HEK293 (cell line): ENCODE data around the gene ZNF576.

Experiments used
- ATF2 ChIP-seq: fragments of 450-650 bp; formaldehyde crosslinking; IDR thresholded peaks from 2 replicates; pipeline ENCODE4 v1.5.1; 2016; ENCODE audit warnings: missing biosample characterization, missing genetic modification characterization, low read depth
- BCL11A ChIP-seq: fragments of 450-650 bp; formaldehyde crosslinking; IDR thresholded peaks from 2 replicates; pipeline ENCODE4 v1.5.1; 2016; ENCODE audit warnings: low read depth, missing biosample characterization, missing genetic modification characterization
- HOXA7 ChIP-seq: sonication (generic); formaldehyde crosslinking; IDR thresholded peaks from 2 replicates; pipeline ENCODE4 v1.8.1; 2022; ENCODE audit warnings: missing genetic modification reagents, borderline replicate concordance
- MEIS1 ChIP-seq: sonication (generic); formaldehyde crosslinking; IDR thresholded peaks from 2 replicates; pipeline ENCODE4 v1.8.1; 2022; ENCODE audit warnings: missing genetic modification reagents, mild to moderate bottlenecking, borderline replicate concordance
- PBX3 ChIP-seq: sonication (generic); formaldehyde crosslinking; IDR thresholded peaks from 2 replicates; pipeline ENCODE4 v1.8.1; 2022; ENCODE audit warnings: mild to moderate bottlenecking, moderate library complexity, missing genetic modification reagents
- PRDM6 ChIP-seq: fragments of 450-650 bp; formaldehyde crosslinking; IDR thresholded peaks from 2 replicates; pipeline ENCODE4 v1.5.1; 2017; ENCODE audit warnings: missing biosample characterization, missing genetic modification characterization
- WT1 ChIP-seq: fragments of 450-650 bp; formaldehyde crosslinking; IDR thresholded peaks from 2 replicates; pipeline ENCODE4 v1.5.1; 2016; ENCODE audit warnings: missing biosample characterization, missing genetic modification characterization
- ZBTB1 ChIP-seq: fragments of 450-650 bp; formaldehyde crosslinking; IDR thresholded peaks from 2 replicates; pipeline ENCODE4 v1.5.1; 2016; ENCODE audit warnings: missing biosample characterization, missing genetic modification characterization
- ZNF148 ChIP-seq: fragments of 450-650 bp; formaldehyde crosslinking; IDR thresholded peaks from 2 replicates; pipeline ENCODE4 v1.5.0; 2017; ENCODE audit warnings: missing biosample characterization, missing genetic modification characterization, borderline replicate concordance
- ZNF362 ChIP-seq: fragments of 450-650 bp; formaldehyde crosslinking; IDR thresholded peaks from 2 replicates; pipeline ENCODE4 v1.5.1; 2016; ENCODE audit warnings: missing biosample characterization, missing genetic modification characterization
- ZNF391 ChIP-seq: fragments of 450-650 bp; formaldehyde crosslinking; IDR thresholded peaks from 2 replicates; pipeline ENCODE4 v1.5.1; 2016; ENCODE audit warnings: low read depth, missing biosample characterization, missing genetic modification characterization, borderline replicate concordance
- ZNF660 ChIP-seq: fragments of 450-650 bp; IDR thresholded peaks from 2 replicates; pipeline ENCODE4 v1.5.1; 2018; ENCODE audit warnings: missing biosample characterization, mild to moderate bottlenecking, missing genetic modification characterization
- ZNF704 ChIP-seq: fragments of 450-650 bp; formaldehyde crosslinking; IDR thresholded peaks from 2 replicates; pipeline ENCODE4 v1.5.1; 2016; ENCODE audit warnings: missing biosample characterization, missing genetic modification characterization
- ZNF76 ChIP-seq: fragments of 450-650 bp; formaldehyde crosslinking; IDR thresholded peaks from 2 replicates; pipeline ENCODE4; 2016; ENCODE audit warnings: low read depth, missing biosample characterization, missing genetic modification characterization, borderline replicate concordance
- ZNF768 ChIP-seq: fragments of 450-650 bp; formaldehyde crosslinking; IDR thresholded peaks from 2 replicates; pipeline ENCODE4 v1.5.1; 2018; ENCODE audit warnings: missing biosample characterization, mild to moderate bottlenecking, missing genetic modification characterization
- ZNF843 ChIP-seq: fragments of 450-650 bp; formaldehyde crosslinking; IDR thresholded peaks from 2 replicates; pipeline ENCODE4 v1.5.1; 2016; ENCODE audit warnings: missing biosample characterization, missing genetic modification characterization
- TF ChIP-seq, protein P1 (sequence below): fragments of 450-650 bp; formaldehyde crosslinking; IDR thresholded peaks from 2 replicates; pipeline ENCODE4 v1.5.1; 2016; ENCODE audit warnings: missing biosample characterization, missing genetic modification characterization, low read depth
- TF ChIP-seq, protein P2 (sequence below): fragments of 450-650 bp; formaldehyde crosslinking; IDR thresholded peaks from 2 replicates; pipeline ENCODE4 v1.5.1; 2017; ENCODE audit warnings: missing biosample characterization, missing genetic modification characterization
- TF ChIP-seq, protein P3 (sequence below): fragments of 450-650 bp; formaldehyde crosslinking; IDR thresholded peaks from 2 replicates; pipeline ENCODE4 v1.5.1; 2016; ENCODE audit warnings: missing biosample characterization, missing genetic modification characterization
- TF ChIP-seq, protein P4 (sequence below): fragments of 450-650 bp; formaldehyde crosslinking; conservative IDR thresholded peaks from 2 replicates; pipeline ENCODE4 v1.5.1; 2016; ENCODE audit warnings: low read depth, missing biosample characterization, missing genetic modification characterization

ZNF576 gene

GRCh38 chr19:43618921-43619261, 22.5 kb downstream of the ZNF576 start (continued):
- TF ChIP-seq, protein P1, sequence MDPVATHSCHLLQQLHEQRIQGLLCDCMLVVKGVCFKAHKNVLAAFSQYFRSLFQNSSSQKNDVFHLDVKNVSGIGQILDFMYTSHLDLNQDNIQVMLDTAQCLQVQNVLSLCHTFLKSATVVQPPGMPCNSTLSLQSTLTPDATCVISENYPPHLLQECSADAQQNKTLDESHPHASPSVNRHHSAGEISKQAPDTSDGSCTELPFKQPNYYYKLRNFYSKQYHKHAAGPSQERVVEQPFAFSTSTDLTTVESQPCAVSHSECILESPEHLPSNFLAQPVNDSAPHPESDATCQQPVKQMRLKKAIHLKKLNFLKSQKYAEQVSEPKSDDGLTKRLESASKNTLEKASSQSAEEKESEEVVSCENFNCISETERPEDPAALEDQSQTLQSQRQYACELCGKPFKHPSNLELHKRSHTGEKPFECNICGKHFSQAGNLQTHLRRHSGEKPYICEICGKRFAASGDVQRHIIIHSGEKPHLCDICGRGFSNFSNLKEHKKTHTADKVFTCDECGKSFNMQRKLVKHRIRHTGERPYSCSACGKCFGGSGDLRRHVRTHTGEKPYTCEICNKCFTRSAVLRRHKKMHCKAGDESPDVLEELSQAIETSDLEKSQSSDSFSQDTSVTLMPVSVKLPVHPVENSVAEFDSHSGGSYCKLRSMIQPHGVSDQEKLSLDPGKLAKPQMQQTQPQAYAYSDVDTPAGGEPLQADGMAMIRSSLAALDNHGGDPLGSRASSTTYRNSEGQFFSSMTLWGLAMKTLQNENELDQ (tag by site-specific recombination): no peak
- TF ChIP-seq PRDM6 (tag by site-specific recombination) (no peak), ZBTB1 (tag by site-specific recombination) (no peak), ZNF768 (tag by site-specific recombination) (no peak), ZNF704 (no peak), BCL11A (tag by site-specific recombination) (no peak), WT1 (no peak), ZNF148 (tag by site-specific recombination) (peak; percentile 7; the same call in 1 of the 2 replicates), ZNF76 (tag by site-specific recombination) (peak; percentile 100), ATF2 (tag by site-specific recombination) (0 out of 2 replicates have a peak, but pooled peaks have one; percentile 2), ZNF843 (tag by site-specific recombination) (peak; percentile 80; the same call in 1 of the 2 replicates), ZNF660 (tag by site-specific recombination) (peak; percentile 55; the same call in 1 of the 2 replicates), ZNF391 (no peak), ZNF362 (tag by site-specific recombination) (no peak), PBX3 (CRISPR knock-in tag) (no peak), MEIS1 (CRISPR knock-in tag) (no peak), HOXA7 (CRISPR knock-in tag) (no peak)
- TF ChIP-seq, protein P2, sequence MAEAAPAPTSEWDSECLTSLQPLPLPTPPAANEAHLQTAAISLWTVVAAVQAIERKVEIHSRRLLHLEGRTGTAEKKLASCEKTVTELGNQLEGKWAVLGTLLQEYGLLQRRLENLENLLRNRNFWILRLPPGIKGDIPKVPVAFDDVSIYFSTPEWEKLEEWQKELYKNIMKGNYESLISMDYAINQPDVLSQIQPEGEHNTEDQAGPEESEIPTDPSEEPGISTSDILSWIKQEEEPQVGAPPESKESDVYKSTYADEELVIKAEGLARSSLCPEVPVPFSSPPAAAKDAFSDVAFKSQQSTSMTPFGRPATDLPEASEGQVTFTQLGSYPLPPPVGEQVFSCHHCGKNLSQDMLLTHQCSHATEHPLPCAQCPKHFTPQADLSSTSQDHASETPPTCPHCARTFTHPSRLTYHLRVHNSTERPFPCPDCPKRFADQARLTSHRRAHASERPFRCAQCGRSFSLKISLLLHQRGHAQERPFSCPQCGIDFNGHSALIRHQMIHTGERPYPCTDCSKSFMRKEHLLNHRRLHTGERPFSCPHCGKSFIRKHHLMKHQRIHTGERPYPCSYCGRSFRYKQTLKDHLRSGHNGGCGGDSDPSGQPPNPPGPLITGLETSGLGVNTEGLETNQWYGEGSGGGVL (tag by site-specific recombination): no peak
- TF ChIP-seq, protein P3, sequence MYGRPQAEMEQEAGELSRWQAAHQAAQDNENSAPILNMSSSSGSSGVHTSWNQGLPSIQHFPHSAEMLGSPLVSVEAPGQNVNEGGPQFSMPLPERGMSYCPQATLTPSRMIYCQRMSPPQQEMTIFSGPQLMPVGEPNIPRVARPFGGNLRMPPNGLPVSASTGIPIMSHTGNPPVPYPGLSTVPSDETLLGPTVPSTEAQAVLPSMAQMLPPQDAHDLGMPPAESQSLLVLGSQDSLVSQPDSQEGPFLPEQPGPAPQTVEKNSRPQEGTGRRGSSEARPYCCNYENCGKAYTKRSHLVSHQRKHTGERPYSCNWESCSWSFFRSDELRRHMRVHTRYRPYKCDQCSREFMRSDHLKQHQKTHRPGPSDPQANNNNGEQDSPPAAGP (tag by site-specific recombination): no peak; the same call in 1 of the 2 replicates
- TF ChIP-seq, protein P4, sequence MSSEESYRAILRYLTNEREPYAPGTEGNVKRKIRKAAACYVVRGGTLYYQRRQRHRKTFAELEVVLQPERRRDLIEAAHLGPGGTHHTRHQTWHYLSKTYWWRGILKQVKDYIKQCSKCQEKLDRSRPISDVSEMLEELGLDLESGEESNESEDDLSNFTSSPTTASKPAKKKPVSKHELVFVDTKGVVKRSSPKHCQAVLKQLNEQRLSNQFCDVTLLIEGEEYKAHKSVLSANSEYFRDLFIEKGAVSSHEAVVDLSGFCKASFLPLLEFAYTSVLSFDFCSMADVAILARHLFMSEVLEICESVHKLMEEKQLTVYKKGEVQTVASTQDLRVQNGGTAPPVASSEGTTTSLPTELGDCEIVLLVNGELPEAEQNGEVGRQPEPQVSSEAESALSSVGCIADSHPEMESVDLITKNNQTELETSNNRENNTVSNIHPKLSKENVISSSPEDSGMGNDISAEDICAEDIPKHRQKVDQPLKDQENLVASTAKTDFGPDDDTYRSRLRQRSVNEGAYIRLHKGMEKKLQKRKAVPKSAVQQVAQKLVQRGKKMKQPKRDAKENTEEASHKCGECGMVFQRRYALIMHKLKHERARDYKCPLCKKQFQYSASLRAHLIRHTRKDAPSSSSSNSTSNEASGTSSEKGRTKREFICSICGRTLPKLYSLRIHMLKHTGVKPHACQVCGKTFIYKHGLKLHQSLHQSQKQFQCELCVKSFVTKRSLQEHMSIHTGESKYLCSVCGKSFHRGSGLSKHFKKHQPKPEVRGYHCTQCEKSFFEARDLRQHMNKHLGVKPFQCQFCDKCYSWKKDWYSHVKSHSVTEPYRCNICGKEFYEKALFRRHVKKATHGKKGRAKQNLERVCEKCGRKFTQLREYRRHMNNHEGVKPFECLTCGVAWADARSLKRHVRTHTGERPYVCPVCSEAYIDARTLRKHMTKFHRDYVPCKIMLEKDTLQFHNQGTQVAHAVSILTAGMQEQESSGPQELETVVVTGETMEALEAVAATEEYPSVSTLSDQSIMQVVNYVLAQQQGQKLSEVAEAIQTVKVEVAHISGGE (tag by site-specific recombination): no peak
